NCI-H2227 (cell line): ENCODE measurements around the gene ZNF93.
A peak's percentile ranks its signal among the peaks of the same experiment; 100 is the strongest.
"Not testable (repeated sequence)": the region's sequence is repeated elsewhere in the genome, so short reads cannot be mapped to it uniquely, and the experiment has no call there.

Source experiments
- DNase-seq: peaks from one replicate; lab custom pipeline; 2025; ENCODE audit not compliant: unreplicated experiment; lab: John Stamatoyannopoulos, UW

ZNF93 gene

GRCh38 chr19:19937403-19937802, 36.7 kb downstream of the ZNF93 start:
- DNase-seq, result no peak

GRCh38 chr19:19938449-19938848, 37.7 kb downstream of the ZNF93 start:
- DNase-seq, result no peak

GRCh38 chr19:19943848-19944582, 43.3 kb downstream of the ZNF93 start:
- DNase-seq, result no peak

GRCh38 chr19:19944583-19944880, 43.8 kb downstream of the ZNF93 start:
- no peak for DNase-seq

GRCh38 chr19:19946226-19946625, 45.5 kb downstream of the ZNF93 start:
- no peak for DNase-seq

- DNase-seq, result no peak
These were observed 48.1 kb downstream of the ZNF93 start for GRCh38 chr19:19948800-19949199.

GRCh38 chr19:19955208-19955607, 54.5 kb downstream of the ZNF93 start:
- DNase-seq, result no peak

GRCh38 chr19:19956434-19957075, 55.8 kb downstream of the ZNF93 start:
- DNase-seq, result no peak

- not testable (repeated sequence) for DNase-seq
These were observed 57.0 kb downstream of the ZNF93 start for GRCh38 chr19:19957766-19958165.

- peak; percentile 67 for DNase-seq
These were observed 58.5 kb downstream of the ZNF93 start for GRCh38 chr19:19959151-19959799.

- no peak for DNase-seq
These were observed 63.7 kb downstream of the ZNF93 start for GRCh38 chr19:19964416-19964815.

GRCh38 chr19:19966126-19966525, 65.4 kb downstream of the ZNF93 start:
- not testable (repeated sequence) for DNase-seq

- DNase-seq, result no peak
These were observed 66.1 kb downstream of the ZNF93 start for GRCh38 chr19:19966862-19967261.
